NCI-H524 (cell line): ENCODE measurements around the gene TMEM213.
A peak's percentile ranks its signal among the peaks of the same experiment; 100 is the strongest.

Experiments used
- DNase-seq, 2 experiments: peaks; one replicate each; lab custom pipeline; 2025; lab: John Stamatoyannopoulos, UW

The TMEM213 gene

GRCh38 chr7:138875794-138876193, 78.0 kb downstream of the TMEM213 start:
- DNase-seq = no peak

GRCh38 chr7:138876326-138876725, 78.5 kb downstream of the TMEM213 start:
- no peak for DNase-seq

- no peak for DNase-seq
Observed at GRCh38 chr7:138878051-138878450, 80.3 kb downstream of the TMEM213 start.

GRCh38 chr7:138878856-138879255, 81.1 kb downstream of the TMEM213 start:
- no peak for DNase-seq

DNA sequence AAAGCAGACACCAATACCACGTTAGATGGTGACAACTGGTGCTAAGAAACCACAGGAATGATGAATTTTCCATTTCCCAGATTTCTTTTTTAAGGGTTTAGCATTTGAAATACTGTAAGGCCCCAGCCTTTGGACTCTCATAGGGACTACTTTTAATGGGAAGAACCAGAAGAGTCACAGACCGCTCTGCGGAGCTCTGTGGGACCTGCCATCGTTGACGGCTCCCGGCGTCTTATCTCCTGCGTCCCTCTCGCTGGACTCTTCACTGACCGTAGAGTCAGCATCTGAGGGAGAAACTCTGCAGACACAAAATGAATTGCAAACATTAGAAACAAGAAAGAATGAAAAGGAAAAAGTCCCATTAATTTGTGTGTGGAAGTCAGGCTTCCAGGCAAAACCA, 81.6 kb downstream of the TMEM213 start:
- no peak for DNase-seq

GRCh38 chr7:138880881-138881578, 83.2 kb downstream of the TMEM213 start:
- DNase-seq = no peak

DNA sequence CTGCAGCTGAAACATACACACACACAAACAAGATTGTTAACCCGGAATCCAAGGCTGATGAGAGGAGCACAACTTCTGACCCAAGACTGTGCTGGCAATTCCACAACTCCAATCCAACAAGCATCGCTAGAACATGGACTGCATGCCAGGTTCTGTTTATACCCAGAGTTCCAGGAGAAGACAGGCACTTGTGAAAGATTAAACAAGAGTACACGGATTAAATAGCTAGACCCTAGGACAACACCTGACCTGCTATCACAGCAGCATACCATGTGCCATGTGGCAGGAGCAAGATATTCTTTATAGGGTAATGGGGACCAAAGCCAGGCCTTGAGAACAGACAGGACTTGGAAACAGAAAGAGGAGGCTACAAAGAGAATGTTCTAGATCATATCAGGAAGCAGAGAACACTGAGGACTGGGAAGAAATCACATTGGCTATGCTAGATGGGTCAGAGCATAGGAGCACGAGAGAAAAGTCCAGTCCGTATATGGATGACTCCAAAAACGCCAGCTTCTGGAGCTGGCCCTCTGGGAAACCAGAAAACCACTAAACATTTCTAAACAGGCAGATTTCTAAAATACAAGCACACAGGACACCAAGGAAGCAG, 83.9 kb downstream of the TMEM213 start:
- peak in 1 of 2 experiments; percentile 20 for DNase-seq

DNA sequence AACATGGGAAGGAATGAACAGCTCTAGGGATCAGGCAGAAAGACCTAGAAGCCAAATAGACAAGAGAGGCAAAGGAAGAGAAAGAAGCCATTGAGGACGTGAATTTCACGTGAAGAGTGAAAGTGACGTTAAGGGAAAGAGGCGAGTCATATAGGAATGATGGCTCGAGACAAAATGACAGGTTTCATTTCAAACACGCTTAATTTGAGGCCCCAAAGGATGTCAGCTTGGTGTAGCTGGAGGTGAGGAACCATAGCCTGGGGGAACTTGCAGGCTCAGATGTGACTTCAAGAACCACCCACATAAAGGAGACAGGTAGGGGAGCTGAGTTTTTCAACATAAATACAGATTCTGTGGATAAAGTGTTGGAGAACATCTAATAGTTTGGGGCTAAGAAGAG, 84.5 kb downstream of the TMEM213 start:
- no peak for DNase-seq

GRCh38 chr7:138885383-138886147, 87.8 kb downstream of the TMEM213 start:
- DNase-seq = no peak

- peak; percentile 6 to 73 for DNase-seq
Observed at GRCh38 chr7:138886501-138886917, 88.7 kb downstream of the TMEM213 start.

GRCh38 chr7:138887085-138887710, 89.4 kb downstream of the TMEM213 start:
- DNase-seq = no peak
